Fibroblast of skin of left quadriceps (primary cell): ENCODE data around the gene GLRX5.
A peak's percentile ranks its signal among the peaks of the same experiment; 100 is the strongest.

Experiments used
- DNase-seq, 2 experiments: peaks; one replicate each; pipeline ENCODE4 v3.0.0-alpha.2; 2013; ENCODE audit warnings: low read depth in 2 of 2

The GLRX5 gene

DNA sequence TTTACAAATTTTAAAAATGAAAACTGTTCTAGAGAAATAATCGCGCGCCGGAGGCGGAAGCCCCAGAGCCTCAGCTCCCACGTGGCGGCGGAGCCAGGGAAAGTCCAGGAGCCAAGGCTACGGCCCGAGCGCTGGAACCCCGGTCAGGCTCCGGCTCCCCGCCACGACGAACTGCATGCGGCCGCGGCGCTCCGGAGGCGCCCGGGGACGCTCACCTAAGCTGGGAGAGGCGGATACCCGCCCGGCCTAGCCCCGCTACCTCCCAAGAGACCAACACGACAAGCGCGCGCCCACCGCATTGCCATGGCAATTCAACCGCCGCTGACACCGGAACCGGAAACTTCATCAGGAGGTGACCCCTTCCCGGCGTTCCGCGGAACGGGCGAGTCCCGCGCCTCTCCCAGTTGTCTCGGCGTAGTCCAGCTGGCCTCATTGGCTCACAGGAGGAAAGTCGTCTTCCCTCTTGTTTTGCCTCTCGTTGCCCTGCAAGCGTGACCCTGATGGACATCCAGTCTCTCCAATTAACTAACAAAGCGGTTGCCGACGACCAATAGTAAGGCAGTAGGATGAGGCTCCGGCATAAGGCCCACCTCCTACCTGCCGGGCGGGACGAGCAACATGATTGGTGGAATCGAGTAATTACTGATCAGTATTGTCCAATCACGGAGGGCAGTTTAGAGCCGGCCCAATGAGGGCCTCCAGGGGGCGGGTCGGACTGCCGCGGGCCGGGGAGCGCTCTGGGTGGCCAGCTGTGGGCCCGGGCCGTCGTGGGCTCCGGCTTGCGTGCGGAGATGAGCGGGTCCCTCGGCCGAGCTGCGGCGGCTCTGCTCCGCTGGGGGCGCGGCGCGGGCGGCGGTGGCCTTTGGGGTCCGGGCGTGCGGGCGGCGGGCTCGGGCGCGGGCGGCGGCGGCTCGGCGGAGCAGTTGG lies at the start of gene GLRX5:
Gene GLRX5 (plus strand): TSS at position 752 of the 927 bp plus-strand sequence. CDS start 40 bp downstream, at position 792.
- peak; percentile 100 for DNase-seq

DNA sequence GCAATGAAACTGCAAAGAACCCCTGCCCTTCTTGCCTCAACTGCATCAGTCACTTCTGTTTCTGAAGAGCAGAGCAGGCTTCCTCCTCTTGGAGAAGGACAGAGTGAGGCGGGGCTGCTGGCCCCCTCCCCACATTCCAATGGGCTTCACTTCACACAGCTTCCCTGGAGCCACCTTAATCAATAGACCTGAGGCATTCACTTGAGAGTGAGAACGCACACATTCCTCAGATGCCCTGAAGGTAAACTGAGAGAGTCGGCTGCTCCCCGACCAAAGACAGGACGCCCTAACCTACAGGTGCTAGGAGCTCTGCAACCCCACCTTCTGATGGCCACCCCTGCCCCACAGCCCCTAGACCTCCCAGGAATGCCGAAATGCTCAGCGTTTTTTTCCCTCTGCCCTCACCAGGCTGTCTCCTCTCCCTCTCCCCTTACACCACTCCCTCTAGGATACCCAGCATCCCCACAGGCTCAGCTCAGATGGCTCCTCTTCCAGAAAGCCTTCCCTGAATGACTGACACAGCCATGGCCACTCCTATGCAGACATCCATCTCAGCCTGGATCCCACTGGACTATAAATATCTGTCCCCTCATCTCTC lies 49.5 kb upstream of the GLRX5 start:
- DNase-seq = no peak

DNA sequence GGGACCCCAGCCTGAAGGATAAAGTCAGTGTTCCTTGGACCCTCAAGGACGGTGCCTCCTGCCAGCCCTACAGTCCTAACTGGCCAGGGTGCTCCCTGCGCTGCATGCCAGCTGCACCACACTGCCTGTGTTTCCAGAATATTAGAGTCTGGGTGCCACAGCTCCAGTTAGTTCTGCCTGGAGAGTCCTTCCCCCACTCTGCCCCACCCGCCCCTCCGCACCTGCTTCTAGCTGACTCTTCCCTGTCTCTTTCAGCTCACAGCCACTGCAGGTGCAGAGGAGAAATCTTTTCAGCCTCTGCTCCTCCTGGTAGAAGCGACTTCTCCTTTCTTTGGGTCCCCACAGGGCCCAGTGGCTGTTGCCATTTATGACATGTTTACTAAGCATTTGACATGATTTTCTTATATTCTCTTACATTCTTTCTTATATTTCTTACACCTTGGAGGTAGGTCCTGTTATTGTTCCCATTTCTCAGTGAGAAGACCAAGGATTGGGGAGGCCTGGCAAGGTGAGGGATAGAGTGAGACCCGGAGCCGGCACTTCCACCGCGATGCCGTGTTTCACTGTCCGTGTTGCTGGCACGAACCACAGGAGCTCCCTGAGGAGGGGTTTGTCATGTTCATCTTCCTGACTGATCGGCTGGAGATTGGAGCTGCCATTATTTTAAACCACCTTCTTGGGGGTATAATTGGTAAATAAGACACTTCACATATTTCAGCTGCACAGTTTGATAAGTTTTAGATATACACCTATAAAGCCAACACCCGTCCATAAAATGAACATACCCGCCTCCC lies 47.8 kb upstream of the GLRX5 start:
- no peak for DNase-seq

GRCh38 chr14:95487669-95488084 lies 47.2 kb upstream of the GLRX5 start:
- no peak for DNase-seq

DNA sequence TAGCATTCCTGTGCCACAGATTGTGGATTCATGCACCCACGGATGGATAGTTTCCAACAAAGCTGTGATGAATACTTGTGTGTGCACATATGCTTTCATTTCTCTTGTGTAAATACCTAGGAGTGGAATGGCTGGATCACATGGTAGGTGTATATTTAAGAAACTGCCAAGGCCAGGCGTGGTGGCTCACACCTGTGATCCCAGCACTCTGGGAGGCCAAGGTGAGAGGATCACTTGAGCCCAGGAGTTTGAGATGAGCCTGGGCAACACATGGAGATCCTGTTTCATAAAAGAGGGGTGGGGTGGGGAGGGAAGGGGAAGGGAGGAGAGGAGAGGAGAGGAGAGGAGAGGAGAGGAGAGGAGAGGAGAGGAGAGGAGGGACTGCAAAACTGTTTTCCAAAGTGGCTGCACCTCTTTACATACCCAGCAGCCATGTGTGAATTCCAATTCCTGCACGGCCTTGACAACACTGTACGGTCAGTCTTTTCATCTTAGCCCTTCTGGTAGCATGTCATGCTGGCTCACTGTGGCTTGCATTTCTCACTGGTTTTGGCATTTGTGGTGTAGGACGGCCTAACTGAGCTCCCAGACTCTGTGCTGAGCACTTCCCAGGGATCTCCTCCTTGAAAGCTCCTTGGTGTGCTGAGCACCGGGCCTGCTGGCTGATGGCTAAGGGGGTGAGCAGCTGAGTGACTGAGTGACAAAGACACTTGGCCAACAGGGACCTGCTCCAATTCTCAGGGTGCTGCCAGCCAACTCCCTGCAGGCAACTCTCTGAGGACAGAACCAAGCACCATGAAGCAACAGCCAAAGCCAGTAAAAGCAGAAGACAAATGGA lies 46.3 kb upstream of the GLRX5 start:
- DNase-seq = no peak

GRCh38 chr14:95489214-95490137 lies 45.4 kb upstream of the GLRX5 start:
- no peak for DNase-seq

- DNase-seq = no peak
These were observed 44.7 kb upstream of the GLRX5 start for GRCh38 chr14:95490138-95490509.

- no peak for DNase-seq
These were observed 44.0 kb upstream of the GLRX5 start for GRCh38 chr14:95490727-95491451.

GRCh38 chr14:95491936-95492608 lies 42.8 kb upstream of the GLRX5 start:
- no peak for DNase-seq

DNA sequence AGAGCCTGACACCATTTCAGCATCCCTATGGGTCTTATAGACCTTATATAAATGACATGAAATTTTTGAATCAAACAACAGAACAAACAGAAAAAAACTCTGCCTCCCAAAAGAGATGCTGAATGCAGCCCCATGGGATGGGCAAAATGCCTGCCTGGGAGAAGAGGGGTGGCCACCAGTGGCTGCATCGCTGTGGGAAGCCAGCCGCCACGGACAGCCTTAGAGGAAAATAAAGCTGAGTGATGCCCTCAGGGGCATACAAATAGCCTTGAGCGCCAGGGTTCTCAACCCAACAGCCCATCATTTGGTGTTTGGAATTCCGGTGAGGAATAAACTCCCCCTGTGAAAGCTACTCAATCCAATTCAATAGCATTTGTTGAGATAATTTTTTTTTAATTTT lies 41.3 kb upstream of the GLRX5 start:
- DNase-seq = no peak

DNA sequence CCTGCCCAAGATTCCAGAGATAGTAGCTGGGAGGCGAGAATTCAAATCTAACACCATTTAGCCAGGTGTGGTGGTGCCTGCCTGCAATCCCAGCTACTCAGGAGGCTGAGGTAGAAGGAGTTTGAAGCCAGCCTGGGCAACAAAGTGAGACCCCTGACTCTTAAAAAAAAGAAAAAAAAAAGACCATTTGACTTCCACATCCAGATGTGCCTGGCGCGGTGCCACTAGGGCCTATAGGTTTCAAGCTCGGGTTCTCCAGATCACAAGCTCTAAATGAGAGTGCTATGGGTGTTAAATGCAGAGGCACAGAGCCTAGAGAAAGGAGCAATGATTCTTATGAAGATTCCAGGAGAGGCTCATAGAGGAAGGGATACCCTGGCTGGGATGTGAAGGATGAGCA lies 40.9 kb upstream of the GLRX5 start:
- no peak for DNase-seq

- no peak for DNase-seq
These were observed 40.4 kb upstream of the GLRX5 start for GRCh38 chr14:95494456-95494855.

DNA sequence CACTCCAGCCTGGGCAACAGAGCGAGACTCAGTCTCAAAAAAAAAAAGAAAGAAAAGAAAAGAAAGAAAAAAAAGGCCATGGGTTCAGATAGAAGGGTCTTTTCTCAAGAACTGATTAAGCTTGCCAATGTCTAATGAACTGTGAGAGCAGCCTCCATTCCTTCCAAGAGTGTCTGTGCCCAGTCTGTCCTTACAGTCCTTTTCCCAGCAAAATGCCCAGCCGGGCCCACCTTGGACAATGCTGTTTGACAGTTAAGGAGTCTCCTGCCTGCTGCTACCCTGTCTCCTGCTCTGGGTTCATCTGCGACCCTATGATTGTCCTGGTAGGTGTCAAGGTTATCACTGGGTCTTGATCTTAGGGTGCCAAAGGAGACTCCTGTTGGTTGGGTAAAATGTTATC lies 39.8 kb upstream of the GLRX5 start:
- no peak for DNase-seq

DNA sequence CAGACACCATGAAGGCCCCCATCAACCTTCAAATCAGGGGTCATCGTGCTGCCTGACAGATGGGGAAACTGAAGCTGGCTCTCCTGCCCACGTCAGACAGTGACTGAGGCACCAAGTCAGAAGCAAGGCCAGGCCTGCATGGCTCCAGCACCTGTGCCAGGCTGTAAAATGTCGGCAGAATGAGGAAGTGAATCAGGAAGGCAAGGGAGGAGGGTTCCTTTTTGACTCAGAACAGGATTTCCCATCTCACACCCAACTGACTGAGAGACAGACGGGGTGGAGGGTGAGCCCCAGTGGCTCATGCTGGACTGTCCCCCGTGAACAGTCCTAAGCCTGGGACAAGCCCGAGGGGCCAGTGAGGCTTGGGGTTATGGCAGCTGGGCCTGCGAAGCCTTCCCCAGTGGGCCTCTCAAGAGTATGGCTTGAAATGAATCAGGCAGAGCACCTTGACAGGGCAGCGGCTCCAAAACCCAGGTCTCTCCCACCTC lies 39.3 kb upstream of the GLRX5 start:
- DNase-seq = no peak

DNA sequence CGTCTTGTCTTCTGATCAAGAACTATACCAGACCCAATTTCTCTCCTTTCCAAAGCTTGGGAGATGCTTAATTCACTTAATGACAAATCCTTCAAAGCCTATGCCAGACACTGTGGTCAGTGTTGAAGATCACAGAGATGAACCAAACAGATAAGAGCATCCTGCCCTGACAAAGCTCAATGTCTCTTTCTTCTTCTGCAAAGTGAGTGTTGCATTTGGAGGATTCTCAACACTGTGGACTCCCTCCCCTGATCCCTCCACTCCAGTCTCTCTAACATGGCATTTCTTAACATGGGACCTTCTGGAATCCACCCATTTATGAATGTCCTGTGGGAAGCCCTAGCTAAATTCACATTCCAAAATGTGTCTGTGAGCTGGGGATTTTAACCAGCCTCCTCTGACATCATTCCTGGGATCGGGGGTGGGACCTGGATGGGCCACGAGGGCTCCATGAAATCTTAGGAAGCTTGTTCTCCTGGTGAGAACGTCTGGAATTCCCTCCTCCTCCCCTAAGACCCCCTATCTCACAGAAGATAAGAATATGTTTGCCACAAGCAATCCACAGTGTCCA lies 38.7 kb upstream of the GLRX5 start:
- no peak for DNase-seq

DNA sequence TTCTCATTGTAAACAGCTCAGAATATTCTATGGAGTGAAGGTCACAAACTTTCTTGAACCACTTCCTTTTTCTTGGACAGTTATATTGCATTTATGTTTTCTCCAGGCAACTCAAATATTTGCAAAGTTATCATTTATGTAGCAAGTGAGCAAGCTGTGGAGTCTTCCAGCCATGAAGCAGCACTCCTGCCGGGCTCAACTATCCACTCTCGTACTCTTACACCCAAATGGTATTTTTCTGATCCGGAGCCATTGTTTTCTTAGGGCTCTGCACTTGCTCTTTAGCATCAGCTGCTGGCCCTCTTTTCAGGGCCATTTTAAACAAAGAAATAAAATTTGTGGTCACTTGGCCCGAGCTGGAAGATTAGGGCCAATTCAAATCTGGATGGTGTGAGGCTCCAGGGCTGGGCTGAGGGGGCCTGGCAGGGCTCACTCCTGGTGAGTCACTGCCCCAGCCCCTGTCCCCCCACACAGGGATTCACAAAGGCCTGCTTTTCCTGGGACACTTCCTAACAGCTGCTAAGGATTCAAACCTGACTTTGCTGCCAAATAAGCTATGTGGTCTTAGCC lies 38.1 kb upstream of the GLRX5 start:
- DNase-seq = no peak

- no peak for DNase-seq
These were observed 37.3 kb upstream of the GLRX5 start for GRCh38 chr14:95497561-95498011.
